HG03135 (cell line): Measurements from ENCODE around the gene CHURC1.

ENCODE experiments used
- ATAC-seq: cut with Tn5 transposase; IDR thresholded peaks from one replicate; pipeline ENCODE4 v1.9.1; 2021; ENCODE audit warnings: mild to moderate bottlenecking, moderate library complexity; ENCODE audit not compliant: unreplicated experiment

CHURC1 gene

DNA sequence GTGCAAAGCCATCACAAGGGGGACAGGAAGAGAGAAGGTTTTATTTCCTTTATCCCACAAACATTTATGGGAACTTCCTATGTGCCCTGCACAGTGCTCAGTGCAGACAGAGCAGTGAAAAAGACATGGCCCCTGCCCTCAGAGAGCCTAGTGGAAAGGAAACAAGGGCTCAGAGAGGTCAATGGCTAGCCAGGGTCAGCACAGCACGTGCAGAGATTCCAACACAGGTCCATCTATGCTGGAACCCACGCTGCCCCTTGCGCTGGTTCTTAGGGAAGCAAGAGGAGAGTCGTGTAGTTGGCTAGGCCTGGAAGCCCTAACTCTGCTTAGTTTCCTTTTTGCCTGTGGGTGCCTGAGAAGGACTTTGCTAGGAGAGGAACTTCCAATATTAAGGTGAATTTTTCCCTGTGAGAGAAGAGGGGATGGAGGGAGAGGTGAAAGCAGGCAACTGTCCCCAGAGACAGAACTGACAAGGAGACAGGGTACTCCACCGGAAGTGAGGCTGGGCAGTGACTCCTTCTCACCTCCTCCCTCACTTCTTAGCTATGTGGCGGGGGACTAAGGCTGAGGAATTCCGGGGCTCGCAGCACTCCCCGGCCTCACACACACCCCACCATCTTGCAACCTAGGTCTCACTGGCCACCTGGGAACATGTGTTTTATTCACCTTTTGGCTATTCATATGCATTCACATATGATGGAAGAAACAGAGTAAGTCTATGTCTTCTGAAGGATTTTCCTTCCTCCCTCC, 40.4 kb downstream of the CHURC1 start:
- ATAC-seq = no peak

- no peak for ATAC-seq
Observed at GRCh38 chr14:64955297-64955696, 41.0 kb downstream of the CHURC1 start.

DNA sequence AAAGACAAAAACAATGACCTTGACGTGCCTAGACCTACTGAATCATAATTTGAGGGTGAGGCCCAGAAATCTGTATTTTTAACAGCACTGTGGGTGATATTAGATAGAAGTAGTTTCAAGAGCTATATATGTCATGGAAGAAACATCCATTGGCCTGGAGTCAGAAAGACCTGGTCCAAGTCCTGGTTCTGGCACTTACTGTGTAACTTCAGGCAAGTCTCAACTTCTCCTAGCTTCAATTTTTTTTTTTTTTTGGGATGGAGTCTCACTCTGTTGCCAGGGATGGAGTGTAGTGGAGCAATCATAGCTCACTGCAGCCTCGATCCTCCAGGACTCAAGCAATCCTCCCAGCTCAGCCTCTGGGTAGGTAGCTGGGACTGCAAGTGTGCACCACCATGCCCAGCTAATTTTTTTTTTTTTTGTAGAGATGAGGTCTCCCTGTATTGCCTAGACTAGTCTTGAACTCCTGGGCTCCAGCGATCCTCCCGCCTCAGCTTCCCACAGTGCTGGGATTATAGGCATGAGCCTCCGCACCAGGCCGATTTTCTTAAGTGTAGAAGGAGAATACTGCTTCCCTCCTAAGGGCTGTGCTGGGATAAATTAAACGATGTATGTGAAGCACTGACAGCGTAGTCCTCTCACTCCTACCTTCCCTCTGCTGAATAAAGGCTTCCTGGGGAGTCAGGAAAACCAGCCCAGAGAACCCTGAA, 42.6 kb downstream of the CHURC1 start:
- no peak for ATAC-seq

DNA sequence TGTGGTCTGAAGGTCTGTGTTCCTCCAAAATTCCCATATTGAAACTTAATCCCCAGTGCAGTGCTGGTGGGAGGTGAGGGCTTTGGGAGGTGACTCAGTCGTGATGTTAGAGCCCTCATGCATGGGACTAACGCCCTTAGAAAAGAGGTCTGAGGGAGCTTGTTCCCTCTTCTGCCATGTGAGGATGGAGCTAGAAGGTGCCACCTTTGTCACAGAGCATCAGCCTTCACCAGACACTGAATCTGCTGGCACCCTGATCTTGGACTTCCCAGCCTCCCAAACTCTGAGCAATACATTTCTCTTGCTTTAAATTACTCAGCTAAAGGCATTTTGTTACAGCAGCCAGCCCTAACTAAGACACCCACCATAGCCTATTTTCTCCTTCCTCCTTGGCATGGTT, 43.9 kb downstream of the CHURC1 start:
- ATAC-seq = no peak

- ATAC-seq = no peak
Observed at GRCh38 chr14:64958743-64959142, 44.5 kb downstream of the CHURC1 start.

DNA sequence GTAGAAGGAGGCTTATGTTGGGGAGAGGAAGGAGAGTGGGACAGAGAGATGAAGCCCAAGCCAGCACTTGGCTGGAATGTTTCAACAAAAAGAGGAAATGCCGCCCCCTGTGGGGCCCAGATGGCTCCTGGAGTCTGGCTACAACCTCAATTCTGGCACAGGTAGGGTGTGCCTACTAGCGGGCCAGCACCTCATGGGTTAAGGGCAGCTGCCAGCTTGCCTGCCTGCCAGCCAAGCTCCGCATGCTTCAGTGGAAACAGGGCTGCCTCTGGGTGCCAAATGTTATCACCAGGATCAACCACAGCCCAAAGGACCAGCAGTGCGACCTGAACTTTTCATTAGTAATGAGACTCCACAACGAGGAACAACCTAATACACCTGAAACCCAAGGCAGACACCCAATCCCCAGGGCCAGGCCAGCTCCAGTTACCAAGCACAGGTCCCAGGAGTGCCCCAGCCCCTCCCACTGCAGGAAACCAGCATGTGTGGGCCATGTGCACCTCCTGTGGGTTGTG, 46.6 kb downstream of the CHURC1 start:
- no peak for ATAC-seq

DNA sequence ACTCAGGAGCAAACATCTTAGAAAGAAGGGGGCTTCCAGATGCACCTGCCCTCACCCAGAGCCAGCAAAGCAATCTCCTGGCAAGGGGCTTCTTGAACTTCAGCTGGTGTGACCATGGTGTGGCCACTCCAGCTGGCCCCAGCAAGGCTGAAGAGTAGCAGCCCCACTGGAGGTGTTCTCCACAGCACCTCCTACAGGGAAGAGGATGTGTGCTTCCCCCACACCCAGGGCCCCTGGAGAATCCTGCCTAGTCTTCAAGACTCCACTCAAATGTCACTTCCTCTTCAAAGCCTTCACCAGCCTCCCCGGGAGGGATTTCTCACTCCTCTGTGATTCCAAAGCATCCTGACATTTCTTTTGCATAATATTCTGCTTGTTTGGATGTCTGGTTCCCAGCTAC, 49.4 kb downstream of the CHURC1 start:
- ATAC-seq = no peak

GRCh38 chr14:64965356-64966000, 51.2 kb downstream of the CHURC1 start:
- no peak for ATAC-seq

DNA sequence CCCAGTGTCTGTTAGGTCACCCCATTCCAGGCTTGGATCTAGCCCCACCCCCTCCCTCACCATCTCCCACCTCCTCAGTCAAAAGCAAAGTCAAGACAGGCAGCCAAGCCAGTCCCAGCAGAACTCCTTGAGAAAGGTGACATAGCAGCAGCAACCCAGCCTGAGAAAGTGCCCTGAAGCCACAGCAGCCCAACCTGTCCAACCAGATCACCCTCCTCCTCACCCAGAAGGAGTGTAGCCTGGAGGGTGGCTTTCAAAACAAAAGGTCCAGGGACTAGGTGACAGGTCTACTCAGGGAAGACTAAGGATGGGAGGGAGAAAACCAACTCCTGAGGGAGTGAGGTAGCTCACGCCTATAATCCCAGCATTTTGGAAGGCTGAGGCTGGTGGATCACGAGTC, 52.7 kb downstream of the CHURC1 start:
- no peak for ATAC-seq

GRCh38 chr14:64968167-64968566, 53.9 kb downstream of the CHURC1 start:
- no peak for ATAC-seq

GRCh38 chr14:64968651-64969050, 54.4 kb downstream of the CHURC1 start:
- ATAC-seq = no peak

DNA sequence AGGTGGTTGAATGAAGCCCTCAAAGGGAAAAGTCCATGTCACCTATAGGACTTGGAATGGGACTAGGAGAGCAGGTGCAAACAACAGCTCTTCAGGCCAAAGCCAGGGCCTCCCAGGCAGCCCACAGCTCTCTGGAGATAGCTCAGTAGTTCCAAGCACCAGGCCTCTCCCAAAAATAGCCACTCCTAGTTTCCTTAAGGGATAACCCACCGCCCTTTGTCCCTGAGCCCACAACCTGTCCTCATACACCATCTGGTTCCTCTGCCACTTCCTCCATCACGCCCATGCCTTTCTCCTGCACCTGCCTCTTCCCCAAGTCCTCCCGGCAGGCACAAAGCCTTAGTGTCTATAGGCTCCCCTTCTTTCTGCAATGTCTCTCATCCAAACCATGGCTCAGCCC, 55.8 kb downstream of the CHURC1 start:
- no peak for ATAC-seq

GRCh38 chr14:64970776-64971477, 56.7 kb downstream of the CHURC1 start:
- no peak for ATAC-seq

DNA sequence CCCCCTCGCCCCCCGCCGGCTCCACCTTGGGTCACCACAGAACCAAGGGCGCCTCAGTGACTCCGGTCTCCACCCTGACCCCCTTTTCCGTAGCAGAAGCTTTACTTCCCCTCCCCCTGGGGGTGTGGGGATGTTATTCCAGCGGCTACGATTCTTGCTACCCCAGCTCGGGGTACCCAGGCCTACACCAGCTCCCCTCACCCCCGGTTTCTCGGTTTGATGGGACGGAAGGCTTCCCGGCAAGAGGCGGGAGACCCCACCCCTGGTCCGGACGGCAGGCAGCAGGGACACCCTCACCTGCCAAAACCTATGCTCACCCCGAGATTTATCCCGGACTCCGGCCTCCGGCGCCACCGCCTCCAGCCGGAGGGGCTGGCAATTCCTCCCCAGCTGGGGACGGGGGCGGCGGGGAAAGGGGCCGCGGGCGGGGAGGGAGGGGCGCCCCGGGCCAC, 57.3 kb downstream of the CHURC1 start:
- ATAC-seq = no peak

DNA sequence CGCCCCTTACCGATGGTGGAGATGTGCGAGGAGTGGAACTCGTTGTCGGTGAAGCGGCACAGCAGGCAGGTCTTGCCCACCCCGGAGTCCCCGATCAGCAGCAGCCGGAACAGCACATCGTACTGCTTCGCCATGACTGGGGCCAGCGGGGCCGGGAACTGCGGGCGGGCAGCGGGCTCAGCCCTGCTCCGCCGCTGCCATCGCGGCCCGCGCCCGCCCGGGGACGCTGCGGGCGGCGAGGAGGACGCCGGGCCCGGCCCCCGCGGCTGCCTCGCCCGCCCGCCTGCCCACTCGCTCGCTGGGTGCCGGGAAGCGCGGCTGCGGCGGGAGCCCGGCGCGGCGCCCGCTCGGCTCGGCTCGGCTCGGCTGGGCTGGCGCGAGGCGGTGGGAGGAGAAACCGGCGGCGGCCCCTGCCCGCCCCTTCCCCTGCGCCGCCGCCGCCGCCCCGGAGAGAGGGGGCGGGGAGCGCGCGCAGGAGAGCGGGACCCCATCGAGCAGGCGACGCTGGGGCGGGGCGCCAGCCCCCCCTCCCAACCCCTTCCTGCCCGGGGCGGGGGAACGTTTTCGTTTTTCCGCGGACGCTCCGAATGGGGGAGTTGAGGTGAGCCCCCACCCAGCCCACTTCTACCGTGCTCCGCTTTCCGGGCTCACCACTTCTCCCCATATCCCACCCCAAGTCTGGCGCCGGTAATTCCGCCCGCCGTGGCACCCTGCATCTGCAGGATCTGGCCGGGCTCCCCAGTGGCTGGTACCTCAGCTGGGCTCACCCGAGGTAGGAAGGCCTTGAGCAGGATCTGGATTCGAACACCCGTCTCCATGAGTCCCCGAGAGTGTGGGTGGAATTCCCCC, 57.9 kb downstream of the CHURC1 start, which contains the start of gene RAB15:
RAB15 (minus strand) TSS at position 394 of the 849 bp plus-strand sequence; CDS start at position 134, 260 bp downstream.
- ATAC-seq = peak; percentile 46

GRCh38 chr14:64973026-64973442, 58.8 kb downstream of the CHURC1 start:
- no peak for ATAC-seq

GRCh38 chr14:64973826-64974225, 59.6 kb downstream of the CHURC1 start:
- no peak for ATAC-seq

DNA sequence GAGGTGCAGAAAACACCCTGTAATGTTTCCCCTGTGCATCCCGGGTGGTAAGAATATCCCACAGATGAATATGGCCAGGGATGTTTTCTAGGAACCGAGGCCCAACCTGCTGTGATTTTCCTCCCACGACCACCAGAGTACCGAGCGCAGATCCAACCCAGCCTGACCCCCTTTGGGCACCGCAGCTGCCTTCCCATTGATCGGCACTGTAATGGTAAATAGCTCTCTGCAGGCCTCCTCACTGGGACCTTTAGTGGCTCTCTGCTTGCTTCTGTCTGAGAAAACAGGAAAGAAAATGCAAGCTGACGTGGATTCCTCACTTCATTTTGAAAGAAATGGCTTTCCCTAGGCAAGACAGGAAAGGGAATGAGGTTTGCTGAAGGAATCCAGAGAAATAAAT, 60.3 kb downstream of the CHURC1 start:
- no peak for ATAC-seq

DNA sequence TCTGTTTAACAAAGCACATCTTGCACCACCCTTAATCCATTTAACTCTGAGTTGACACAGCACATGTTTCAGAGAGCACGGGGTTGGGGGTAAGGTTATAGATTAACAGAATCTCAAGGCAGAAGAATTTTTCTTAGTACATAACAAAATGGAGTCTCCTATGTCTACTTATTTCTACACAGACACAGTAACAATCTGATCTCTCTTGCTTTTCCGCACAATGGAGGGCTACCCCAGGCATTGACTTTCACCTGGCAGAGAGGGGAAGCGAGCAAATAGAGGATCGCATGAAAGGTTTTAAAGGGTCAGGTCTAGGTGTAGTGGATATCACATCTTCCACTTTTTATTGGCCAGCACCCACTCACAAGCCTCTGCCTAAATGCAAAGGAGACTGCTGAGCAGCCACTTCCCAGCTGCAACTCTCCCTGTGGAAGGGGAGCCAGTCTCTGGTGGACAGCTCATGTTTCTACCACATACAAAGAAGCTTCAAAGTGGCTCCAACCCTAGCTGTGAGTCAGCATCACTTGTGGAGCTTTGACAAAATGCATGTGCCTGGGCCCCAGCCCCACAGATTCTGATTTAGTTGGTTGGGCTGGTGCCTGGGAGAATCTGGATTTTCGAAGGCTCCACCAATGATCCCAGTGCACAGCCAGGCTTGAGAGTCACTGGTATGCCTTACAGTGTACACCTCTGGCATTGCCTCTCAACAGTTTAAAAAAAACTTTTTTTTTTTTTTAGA, 65.2 kb downstream of the CHURC1 start:
- no peak for ATAC-seq
